ENCODE results near the gene UBQLN3.

DNA sequence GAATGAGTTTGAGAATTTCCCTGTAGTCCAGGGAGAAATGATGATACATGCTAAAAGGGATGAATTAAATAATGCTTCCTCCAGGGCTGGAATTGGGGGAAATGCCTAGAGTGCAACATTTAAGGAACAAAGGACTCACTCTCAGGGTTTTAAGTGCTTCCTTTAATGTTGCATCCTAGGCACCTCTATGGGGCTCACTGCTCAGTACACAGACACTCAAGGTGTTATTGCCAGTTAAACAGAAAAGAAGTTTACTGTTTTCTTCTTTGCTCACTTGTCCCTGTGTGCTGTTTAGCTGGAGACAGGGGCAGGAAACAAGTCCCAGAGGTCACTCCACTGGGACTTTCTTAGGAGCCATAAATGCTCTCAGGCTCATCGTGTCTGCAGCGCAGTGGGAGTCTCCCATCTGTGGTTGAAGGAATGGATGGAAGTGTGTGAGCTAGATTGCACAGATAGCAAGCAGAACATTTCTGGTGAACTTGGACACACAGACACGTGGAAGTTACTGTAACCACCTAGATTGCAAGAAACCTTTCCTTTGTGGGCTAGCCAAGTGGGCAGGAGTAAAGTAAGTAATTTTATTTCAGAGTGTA, 46.9 kb upstream of the UBQLN3 start:
- TF ChIP-seq, protein P1, sequence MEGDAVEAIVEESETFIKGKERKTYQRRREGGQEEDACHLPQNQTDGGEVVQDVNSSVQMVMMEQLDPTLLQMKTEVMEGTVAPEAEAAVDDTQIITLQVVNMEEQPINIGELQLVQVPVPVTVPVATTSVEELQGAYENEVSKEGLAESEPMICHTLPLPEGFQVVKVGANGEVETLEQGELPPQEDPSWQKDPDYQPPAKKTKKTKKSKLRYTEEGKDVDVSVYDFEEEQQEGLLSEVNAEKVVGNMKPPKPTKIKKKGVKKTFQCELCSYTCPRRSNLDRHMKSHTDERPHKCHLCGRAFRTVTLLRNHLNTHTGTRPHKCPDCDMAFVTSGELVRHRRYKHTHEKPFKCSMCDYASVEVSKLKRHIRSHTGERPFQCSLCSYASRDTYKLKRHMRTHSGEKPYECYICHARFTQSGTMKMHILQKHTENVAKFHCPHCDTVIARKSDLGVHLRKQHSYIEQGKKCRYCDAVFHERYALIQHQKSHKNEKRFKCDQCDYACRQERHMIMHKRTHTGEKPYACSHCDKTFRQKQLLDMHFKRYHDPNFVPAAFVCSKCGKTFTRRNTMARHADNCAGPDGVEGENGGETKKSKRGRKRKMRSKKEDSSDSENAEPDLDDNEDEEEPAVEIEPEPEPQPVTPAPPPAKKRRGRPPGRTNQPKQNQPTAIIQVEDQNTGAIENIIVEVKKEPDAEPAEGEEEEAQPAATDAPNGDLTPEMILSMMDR (conservative IDR thresholded peaks at IDR 0.05; ENCODE audit: low read length), result no peak
- TF ChIP-seq EZH2phosphoT487 (IDR thresholded peaks at IDR 0.05; ENCODE audit: borderline replicate concordance, low read depth, low read length), result no peak
